Adipose tissue (tissue), 3 donors: ENCODE measurements around the gene CMSS1. TPM values are rescaled to one million over a fixed set of nuclear protein-coding genes. Genes with fewer than 3 reads are reported as not detected.

Experiments
- H3K27ac ChIP-seq: one replicate; pipeline ENCODE4 v1.5.1; 2013; ENCODE audit warnings: low read depth, low read length
- WGBS, 3 donors: extraction: QIAGEN DNeasy Blood & Tissue Kit; methylation state at CpG; one replicate each; pipeline ENCODE4 v1.1.7; 2013; 5-methylcytosine and 5-hydroxymethylcytosine counted together
- polyA plus RNA-seq, 3 donors: library from polyadenylated mRNA; stranded (reverse); fragments of 200-250 nt; gene quantifications; one replicate each; pipeline ENCODE4 v1.2.3, GENCODE V29; 2013
- donor health status: healthy with polysubstance abuse.
- donor health status: Bipolar disorder and iron deficiency.
- donor health status: healthy.

CMSS1 gene
- polyA plus RNA-seq, 3 donors, result 19.7 to 30.5 (median 27.6) TPM

- no peak overlapping the region for H3K27ac ChIP-seq
Observed at GRCh38 chr3:99961756-99962515, 144.3 kb downstream of the CMSS1 start.

DNA sequence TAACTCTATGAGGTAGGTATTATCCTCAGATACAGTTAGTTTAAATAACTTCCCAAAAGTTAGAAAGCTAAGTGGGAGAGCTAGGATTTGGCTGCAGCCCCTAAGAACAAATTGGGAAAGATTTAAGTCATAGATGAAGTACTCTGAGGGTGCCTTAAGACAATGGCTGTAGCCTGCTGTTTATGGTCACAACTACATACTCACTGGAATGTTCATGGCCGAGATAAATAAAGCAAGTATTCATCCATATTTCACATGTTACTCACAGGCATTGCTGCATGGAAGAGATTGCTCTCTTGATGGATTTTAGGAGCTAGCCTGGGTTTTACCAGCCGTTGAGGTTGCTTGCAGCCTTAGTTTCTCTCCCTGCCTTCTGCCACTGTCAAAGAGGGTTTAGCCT lies 145.0 kb downstream of the CMSS1 start:
- 91 to 95% (median 91%) methylated on average over 2 of the region's 2 CpGs for WGBS, 3 donors
- no peak overlapping the region for H3K27ac ChIP-seq

More at GRCh38 chr3:99961756-99962515, 144.3 kb downstream of the CMSS1 start:
- WGBS, 3 donors, result 92 to 97% (median 94%) methylated on average over 7 of the region's 7 CpGs

- H3K27ac ChIP-seq, result no peak overlapping the region
- 31 to 87% (median 83%) methylated on average over 1 of the region's 1 CpG for WGBS, 3 donors
Observed at GRCh38 chr3:99965077-99965476, 147.4 kb downstream of the CMSS1 start.

GRCh38 chr3:99965681-99966408 lies 148.2 kb downstream of the CMSS1 start:
- no peak overlapping the region for H3K27ac ChIP-seq
- 72 to 97% (median 95%) methylated on average over 3 of the region's 3 CpGs for WGBS, 3 donors

DNA sequence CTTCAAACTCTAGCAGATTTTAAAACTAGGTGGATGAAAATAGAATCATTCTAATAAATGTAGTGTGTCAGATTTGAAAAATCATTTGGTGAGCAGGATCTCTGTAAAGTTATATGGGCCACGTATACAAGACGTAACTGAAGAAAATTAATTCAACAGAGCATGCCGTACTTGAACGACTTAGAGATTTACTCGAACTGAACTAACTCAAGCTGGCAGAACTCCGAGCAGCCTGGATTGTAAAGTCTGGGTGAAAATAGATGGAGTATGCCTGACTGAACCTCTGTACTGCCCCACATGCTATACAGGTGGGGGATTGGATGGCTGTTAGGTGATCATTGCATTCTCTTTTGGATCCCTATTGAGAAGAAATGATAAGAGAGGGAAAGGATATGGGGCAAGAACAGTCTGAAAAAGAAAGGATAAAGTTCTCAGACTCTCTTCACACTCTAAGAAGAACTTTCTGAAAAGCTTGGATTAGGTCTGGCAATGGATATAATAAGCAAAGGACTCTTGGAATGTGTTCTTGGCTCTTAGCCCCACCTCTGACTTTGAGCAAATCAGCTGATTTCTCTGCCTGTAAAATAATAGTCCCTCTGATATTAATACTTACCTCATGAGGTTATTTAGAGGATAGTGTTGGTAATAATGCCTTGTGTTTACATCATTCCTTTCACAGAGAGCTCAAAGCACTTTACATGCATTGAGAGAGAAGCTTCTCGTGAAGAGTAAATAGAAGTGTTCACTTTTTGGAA lies 149.2 kb downstream of the CMSS1 start:
- 80 to 91% (median 83%) methylated on average over 7 of the region's 7 CpGs for WGBS, 3 donors
- no peak overlapping the region for H3K27ac ChIP-seq

DNA sequence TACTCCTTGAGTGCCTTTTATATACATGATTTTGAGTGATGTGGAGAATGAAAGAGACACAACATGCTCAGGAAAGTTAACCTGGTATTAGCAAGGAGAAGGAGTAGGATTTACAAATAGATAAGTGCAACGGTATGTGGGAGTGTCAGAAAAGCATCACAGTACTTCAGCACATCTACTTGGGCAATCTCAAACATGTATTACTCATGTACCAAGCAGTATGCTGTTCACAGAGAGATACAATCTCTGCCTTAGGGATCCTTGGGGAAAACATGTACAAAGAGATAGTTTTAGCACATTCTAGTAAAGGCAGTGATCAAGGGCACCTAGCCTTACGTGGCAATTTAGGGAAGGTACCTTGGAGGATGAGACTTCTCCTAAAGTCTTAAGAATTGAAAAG lies 150.1 kb downstream of the CMSS1 start:
- no peak overlapping the region for H3K27ac ChIP-seq
- WGBS, 3 donors, result 78 to 97% (median 93%) methylated on average over 2 of the region's 2 CpGs

DNA sequence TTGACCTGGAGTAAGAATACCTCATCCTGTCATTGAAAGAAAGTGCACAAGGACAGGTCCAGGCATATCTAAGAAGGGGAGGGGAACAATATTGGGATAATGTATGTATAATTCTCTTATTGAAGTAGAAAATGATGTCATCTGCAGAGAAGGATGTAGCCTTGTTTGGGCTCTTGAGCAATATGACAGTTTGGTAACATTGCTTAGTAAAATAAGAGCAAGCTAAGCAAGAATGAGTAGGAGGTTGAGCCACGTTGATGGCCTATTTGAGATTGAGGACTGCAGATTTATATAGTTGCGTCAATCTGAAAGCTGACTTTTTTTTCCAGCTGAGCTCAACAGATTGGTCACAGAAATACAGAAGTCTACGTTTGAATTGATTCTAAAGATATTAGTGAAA lies 151.5 kb downstream of the CMSS1 start:
- H3K27ac ChIP-seq, result no peak overlapping the region
- WGBS, 3 donors, result 62 to 89% (median 65%) methylated on average over 3 of the region's 3 CpGs

GRCh38 chr3:99970198-99970597 lies 152.5 kb downstream of the CMSS1 start:
- WGBS, 3 donors, result 88 to 97% (median 94%) methylated on average over 1 of the region's 1 CpG
- no peak overlapping the region for H3K27ac ChIP-seq

GRCh38 chr3:99971761-99972160 lies 154.1 kb downstream of the CMSS1 start:
- H3K27ac ChIP-seq, result no peak overlapping the region
- WGBS, 3 donors, result 94 to 97% (median 94%) methylated on average over 3 of the region's 3 CpGs

GRCh38 chr3:99972380-99973104 lies 154.9 kb downstream of the CMSS1 start:
- 86 to 92% (median 90%) methylated on average over 8 of the region's 8 CpGs for WGBS, 3 donors
- H3K27ac ChIP-seq, result no peak overlapping the region

- WGBS, 3 donors, result 85 to 96% (median 91%) methylated on average over 2 of the region's 2 CpGs
Observed at GRCh38 chr3:99974989-99975388, 157.3 kb downstream of the CMSS1 start.

GRCh38 chr3:99976584-99976983 lies 158.9 kb downstream of the CMSS1 start:
- H3K27ac ChIP-seq, result no peak overlapping the region

More at GRCh38 chr3:99974989-99975388, 157.3 kb downstream of the CMSS1 start:
- H3K27ac ChIP-seq, result no peak overlapping the region

- 96 to 100% (median 96%) methylated on average over 1 of the region's 1 CpG for WGBS, 3 donors
Observed at GRCh38 chr3:99978221-99978620, 160.6 kb downstream of the CMSS1 start.

GRCh38 chr3:99980606-99981005 lies 162.9 kb downstream of the CMSS1 start:
- H3K27ac ChIP-seq, result no peak overlapping the region
- 94 to 99% (median 96%) methylated on average over 3 of the region's 3 CpGs for WGBS, 3 donors

More at GRCh38 chr3:99978221-99978620, 160.6 kb downstream of the CMSS1 start:
- H3K27ac ChIP-seq, result no peak overlapping the region

- no peak overlapping the region for H3K27ac ChIP-seq
- whole genome bisulfite sequencing, 3 donors, result 94 to 97% (median 96%) methylated on average over 1 of the region's 1 CpG
Observed at GRCh38 chr3:99981138-99981537, 163.5 kb downstream of the CMSS1 start.

GRCh38 chr3:99982650-99983049 lies 165.0 kb downstream of the CMSS1 start:
- H3K27ac ChIP-seq, result no peak overlapping the region
- 98 to 100% (median 99%) methylated on average over 2 of the region's 2 CpGs for WGBS, 3 donors

DNA sequence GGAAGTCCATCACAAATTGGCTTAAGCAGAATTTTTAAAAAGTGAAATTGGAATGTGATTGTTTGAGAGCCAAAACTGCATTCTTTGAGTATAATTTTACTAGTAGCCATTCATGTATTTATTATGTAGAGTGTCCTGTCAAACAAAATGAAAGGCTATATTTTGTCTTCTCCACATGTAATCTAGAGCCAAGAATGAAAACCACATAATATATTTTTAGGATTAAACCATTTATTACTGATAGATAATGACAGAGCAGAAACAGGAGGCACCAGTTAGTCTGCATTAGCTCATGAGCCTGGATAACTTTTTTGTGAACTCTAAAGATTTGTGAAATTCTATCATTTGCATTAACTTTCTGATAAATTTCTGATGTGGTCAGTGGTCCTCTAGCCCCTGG lies 166.5 kb downstream of the CMSS1 start:
- no peak overlapping the region for H3K27ac ChIP-seq

DNA sequence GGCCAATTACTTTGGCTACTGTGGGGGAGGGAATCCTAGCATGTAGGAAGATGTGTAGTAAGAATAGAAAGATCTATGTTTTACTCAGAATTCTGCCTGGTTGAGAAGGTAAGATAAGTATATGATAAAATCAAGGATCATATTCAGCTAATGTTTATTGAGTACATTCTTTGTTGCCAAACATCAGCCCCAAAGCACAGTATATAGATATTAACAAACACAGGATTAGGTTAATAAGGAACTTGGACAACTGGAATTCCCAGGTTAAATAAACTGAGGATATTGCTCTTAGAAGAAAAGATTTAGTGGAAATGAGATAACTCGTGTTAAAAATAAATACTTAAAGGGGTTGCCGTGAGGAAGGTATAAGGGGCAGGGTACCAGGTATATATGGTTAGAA lies 167.0 kb downstream of the CMSS1 start:
- H3K27ac ChIP-seq, result no peak overlapping the region
- WGBS, 3 donors, result 55 to 89% (median 87%) methylated on average over 2 of the region's 2 CpGs
